ENCODE results near the gene SLC5A11. TPM values are rescaled to one million over a fixed set of nuclear protein-coding genes. Genes with fewer than 3 reads are reported as not detected.
"Not testable (repeated sequence)": the region's sequence is repeated elsewhere in the genome, so short reads cannot be mapped to it uniquely, and the experiment has no call there.

The SLC5A11 gene
- total and polyA plus RNA-seq, 5 donors from 2014 or later: not detected

GRCh38 chr16:24896439-24896838 is 50.7 kb downstream of the SLC5A11 start:
- Histone ChIP-seq H3K9me3 (ENCODE audit: control insufficient read depth in 2 of 2, low read length in 2 of 2) (no peaks in the 10 kb centered on the region), H3K4me1 (ENCODE audit: control insufficient read depth, insufficient read depth, low read length, poor library complexity, severe bottlenecking) (no peaks in the 10 kb centered on the region), H3K27me3 (ENCODE audit: control insufficient read depth, insufficient read depth, low read length) (peaks cover 4% of the 10 kb centered on the region), H3K4me3 (ENCODE audit: low read depth, low read length) (no peak overlapping the region), H3K27ac (ENCODE audit: insufficient read depth, low read length, poor library complexity, severe bottlenecking) (no peak overlapping the region), H3K36me3 (ENCODE audit: control insufficient read depth, insufficient read depth, low read length) (no peaks in the 10 kb centered on the region)
- DNase-seq (no peak), ATAC-seq (ENCODE audit: low read depth in 2 of 2) (no peak)
- Mint-ChIP-seq H3K27me3 (peaks cover 7% of the 10 kb centered on the region), H3K9me3 (peaks cover 0 to 5% (median 0%) of the 10 kb centered on the region in 7 donors), H3K4me1 (peaks cover 0 to 3% (median 0%) of the 10 kb centered on the region in 4 donors), H3K36me3 (no peaks in the 10 kb centered on the region), H3K27ac (no peak overlapping the region), H3K4me3 (no peak overlapping the region)

DNA sequence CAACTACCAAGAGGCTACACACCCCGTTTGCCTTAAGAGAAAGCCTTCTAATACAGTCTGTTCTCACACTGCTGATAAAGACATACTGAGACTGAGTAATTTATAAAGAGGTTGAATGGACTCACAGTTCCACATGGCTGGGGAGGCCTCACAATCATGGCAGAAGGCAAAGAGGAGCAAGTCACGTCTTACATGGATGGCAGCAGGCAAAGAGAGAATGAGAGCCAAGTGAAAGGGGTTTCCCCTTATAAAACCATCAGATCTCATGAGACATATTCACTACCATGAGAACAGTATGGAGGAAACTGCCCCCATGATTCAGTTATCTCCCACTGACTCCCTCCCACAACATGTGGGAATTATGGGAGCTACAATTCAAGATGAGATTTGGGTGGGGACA is 51.8 kb downstream of the SLC5A11 start:
- not testable (repeated sequence) for ATAC-seq (ENCODE audit: low read depth in 2 of 2); H3K4me1 Mint-ChIP-seq

DNA sequence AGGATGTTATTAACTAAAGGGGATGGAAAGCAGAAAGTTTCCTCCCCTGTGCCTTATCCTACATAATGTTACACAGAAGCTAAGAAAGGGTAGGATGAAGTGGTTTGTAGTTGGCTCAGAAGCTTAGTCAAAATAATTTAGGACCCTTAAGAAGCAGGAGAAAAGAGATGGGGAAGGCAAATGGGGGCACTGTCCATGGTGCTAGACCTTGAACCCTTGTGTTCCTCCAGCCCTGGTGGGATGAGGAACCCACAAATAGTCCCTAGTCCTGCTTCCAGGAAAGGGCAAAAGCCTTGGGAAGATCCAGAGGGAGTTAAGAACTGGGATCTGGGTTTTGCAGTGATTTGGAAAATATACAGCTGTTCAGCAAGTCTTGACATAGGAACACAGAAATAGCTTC is 54.5 kb downstream of the SLC5A11 start:
- Mint-ChIP-seq H3K27ac (no peak overlapping the region), H3K36me3 (no peaks in the 10 kb centered on the region), H3K9me3 (peaks cover 0 to 9% (median 0%) of the 10 kb centered on the region in 7 donors), H3K4me1 (peaks cover 0 to 3% (median 0%) of the 10 kb centered on the region in 4 donors), H3K4me3 (no peak overlapping the region), H3K27me3 (peaks cover 4% of the 10 kb centered on the region)
- Histone ChIP-seq H3K4me3 (ENCODE audit: low read depth, low read length) (no peak overlapping the region), H3K4me1 (ENCODE audit: control insufficient read depth, insufficient read depth, low read length, poor library complexity, severe bottlenecking) (no peaks in the 10 kb centered on the region), H3K27ac (ENCODE audit: insufficient read depth, low read length, poor library complexity, severe bottlenecking) (no peak overlapping the region), H3K27me3 (ENCODE audit: control insufficient read depth, insufficient read depth, low read length) (peaks cover 4% of the 10 kb centered on the region), H3K36me3 (ENCODE audit: control insufficient read depth, insufficient read depth, low read length) (no peaks in the 10 kb centered on the region), H3K9me3 (ENCODE audit: control insufficient read depth in 2 of 2, low read length in 2 of 2) (no peaks in the 10 kb centered on the region)
- no peak for DNase-seq
- no peak for ATAC-seq (ENCODE audit: low read depth in 2 of 2)

More for the DNA sequence above, 51.8 kb downstream of the SLC5A11 start:
- H3K27me3 Mint-ChIP-seq; H3K27me3 ChIP-seq (ENCODE audit: control insufficient read depth, insufficient read depth, low read length); H3K9me3 ChIP-seq (ENCODE audit: control insufficient read depth in 2 of 2, low read length in 2 of 2); H3K27ac ChIP-seq (ENCODE audit: insufficient read depth, low read length, poor library complexity, severe bottlenecking); H3K27ac Mint-ChIP-seq; H3K4me3 Mint-ChIP-seq; H3K36me3 ChIP-seq (ENCODE audit: control insufficient read depth, insufficient read depth, low read length); H3K4me1 ChIP-seq (ENCODE audit: control insufficient read depth, insufficient read depth, low read length, poor library complexity, severe bottlenecking); H3K4me3 ChIP-seq (ENCODE audit: low read depth, low read length); DNase-seq; H3K9me3 Mint-ChIP-seq; H3K36me3 Mint-ChIP-seq: not testable (repeated sequence)

- H3K27me3 Mint-ChIP-seq: peaks cover 4% of the 10 kb centered on the region
- H3K4me3 Mint-ChIP-seq: no peak overlapping the region
- ATAC-seq (ENCODE audit: low read depth in 2 of 2): no peak
- H3K9me3 ChIP-seq (ENCODE audit: control insufficient read depth in 2 of 2, low read length in 2 of 2): no peaks in the 10 kb centered on the region
- no peak overlapping the region for H3K4me3 ChIP-seq (ENCODE audit: low read depth, low read length)
- peaks cover 0 to 4% (median 0%) of the 10 kb centered on the region in 7 donors for H3K9me3 Mint-ChIP-seq
- no peaks in the 10 kb centered on the region for H3K36me3 ChIP-seq (ENCODE audit: control insufficient read depth, insufficient read depth, low read length)
- no peaks in the 10 kb centered on the region for H3K4me1 ChIP-seq (ENCODE audit: control insufficient read depth, insufficient read depth, low read length, poor library complexity, severe bottlenecking)
- H3K27me3 ChIP-seq (ENCODE audit: control insufficient read depth, insufficient read depth, low read length): no peaks in the 10 kb centered on the region
- peaks cover 0 to 4% (median 0%) of the 10 kb centered on the region in 4 donors for H3K4me1 Mint-ChIP-seq
- DNase-seq: no peak
- no peak overlapping the region for H3K27ac Mint-ChIP-seq
- no peak overlapping the region for H3K27ac ChIP-seq (ENCODE audit: insufficient read depth, low read length, poor library complexity, severe bottlenecking)
- no peaks in the 10 kb centered on the region for H3K36me3 Mint-ChIP-seq
These were observed 60.5 kb downstream of the SLC5A11 start for GRCh38 chr16:24906199-24906808.

DNA sequence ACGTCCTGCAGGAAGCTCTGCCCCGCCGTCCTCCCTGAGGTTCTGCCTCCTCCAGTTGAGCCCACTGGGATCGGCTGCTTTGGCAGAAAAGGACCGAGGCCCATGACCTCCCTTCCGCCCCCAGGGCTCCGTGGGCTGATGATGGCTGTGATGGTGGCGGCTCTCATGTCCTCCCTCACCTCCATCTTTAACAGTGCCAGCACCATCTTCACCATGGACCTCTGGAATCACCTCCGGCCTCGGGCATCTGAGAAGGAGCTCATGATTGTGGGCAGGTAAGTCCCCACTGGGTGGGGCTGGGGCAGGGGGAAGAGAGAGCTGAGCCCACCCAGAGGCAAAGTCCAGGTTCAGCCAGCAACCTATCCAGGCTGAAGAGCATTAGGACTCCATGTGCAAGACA is 61.1 kb downstream of the SLC5A11 start:
- H3K4me1 ChIP-seq (ENCODE audit: control insufficient read depth, insufficient read depth, low read length, poor library complexity, severe bottlenecking): no peaks in the 10 kb centered on the region
- no peaks in the 10 kb centered on the region for H3K9me3 ChIP-seq (ENCODE audit: control insufficient read depth in 2 of 2, low read length in 2 of 2)
- peaks cover 0 to 4% (median 0%) of the 10 kb centered on the region in 4 donors for H3K4me1 Mint-ChIP-seq
- ATAC-seq (ENCODE audit: low read depth in 2 of 2) (no peak), DNase-seq (no peak)
- no peak overlapping the region for H3K4me3 Mint-ChIP-seq
- peaks cover 0 to 3% (median 0%) of the 10 kb centered on the region in 7 donors for H3K9me3 Mint-ChIP-seq
- no peaks in the 10 kb centered on the region for H3K27me3 ChIP-seq (ENCODE audit: control insufficient read depth, insufficient read depth, low read length)
- H3K27ac ChIP-seq (ENCODE audit: insufficient read depth, low read length, poor library complexity, severe bottlenecking): no peak overlapping the region
- H3K36me3 ChIP-seq (ENCODE audit: control insufficient read depth, insufficient read depth, low read length): no peaks in the 10 kb centered on the region
- no peaks in the 10 kb centered on the region for H3K36me3 Mint-ChIP-seq
- peaks cover 4% of the 10 kb centered on the region for H3K27me3 Mint-ChIP-seq
- no peak overlapping the region for H3K4me3 ChIP-seq (ENCODE audit: low read depth, low read length)
- peak overlapping the region in 2 of 3 donors; percentile 11 to 90 for H3K27ac Mint-ChIP-seq

DNA sequence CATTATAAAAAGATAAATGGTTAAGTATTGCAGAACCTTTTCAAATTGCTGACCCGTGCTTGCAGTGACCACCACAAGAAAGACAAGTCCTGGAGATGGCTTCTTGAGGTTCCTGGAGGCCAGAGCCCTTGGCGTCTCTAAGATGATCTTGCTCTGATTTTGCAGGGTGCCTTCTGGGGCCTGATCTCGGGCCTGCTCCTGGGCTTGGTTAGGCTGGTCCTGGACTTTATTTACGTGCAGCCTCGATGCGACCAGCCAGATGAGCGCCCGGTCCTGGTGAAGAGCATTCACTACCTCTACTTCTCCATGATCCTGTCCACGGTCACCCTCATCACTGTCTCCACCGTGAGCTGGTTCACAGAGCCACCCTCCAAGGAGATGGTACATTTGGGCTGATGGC is 63.0 kb downstream of the SLC5A11 start:
- no peaks in the 10 kb centered on the region for H3K36me3 ChIP-seq (ENCODE audit: control insufficient read depth, insufficient read depth, low read length)
- Mint-ChIP-seq H3K27ac (no peak overlapping the region), H3K4me1 (peaks cover 0 to 4% (median 0%) of the 10 kb centered on the region in 4 donors), H3K36me3 (no peaks in the 10 kb centered on the region), H3K4me3 (no peak overlapping the region), H3K27me3 (no peaks in the 10 kb centered on the region), H3K9me3 (peaks cover 0 to 1% (median 0%) of the 10 kb centered on the region in 7 donors)
- H3K27ac ChIP-seq (ENCODE audit: insufficient read depth, low read length, poor library complexity, severe bottlenecking): no peak overlapping the region
- no peak for DNase-seq
- H3K4me1 ChIP-seq (ENCODE audit: control insufficient read depth, insufficient read depth, low read length, poor library complexity, severe bottlenecking): no peaks in the 10 kb centered on the region
- H3K27me3 ChIP-seq (ENCODE audit: control insufficient read depth, insufficient read depth, low read length): no peaks in the 10 kb centered on the region
- no peak overlapping the region for H3K4me3 ChIP-seq (ENCODE audit: low read depth, low read length)
- ATAC-seq (ENCODE audit: low read depth in 2 of 2): no peak
- H3K9me3 ChIP-seq (ENCODE audit: control insufficient read depth in 2 of 2, low read length in 2 of 2): no peaks in the 10 kb centered on the region

GRCh38 chr16:24909856-24910255 is 64.1 kb downstream of the SLC5A11 start:
- Histone ChIP-seq H3K27ac (ENCODE audit: insufficient read depth, low read length, poor library complexity, severe bottlenecking) (no peak overlapping the region), H3K36me3 (ENCODE audit: control insufficient read depth, insufficient read depth, low read length) (no peaks in the 10 kb centered on the region), H3K4me3 (ENCODE audit: low read depth, low read length) (no peak overlapping the region), H3K27me3 (ENCODE audit: control insufficient read depth, insufficient read depth, low read length) (no peaks in the 10 kb centered on the region), H3K4me1 (ENCODE audit: control insufficient read depth, insufficient read depth, low read length, poor library complexity, severe bottlenecking) (no peaks in the 10 kb centered on the region), H3K9me3 (ENCODE audit: control insufficient read depth in 2 of 2, low read length in 2 of 2) (no peaks in the 10 kb centered on the region)
- ATAC-seq (ENCODE audit: low read depth in 2 of 2) (no peak), DNase-seq (no peak)
- H3K36me3 Mint-ChIP-seq: no peaks in the 10 kb centered on the region
- no peak overlapping the region for H3K4me3 Mint-ChIP-seq
- peaks cover 0 to 4% (median 0%) of the 10 kb centered on the region in 4 donors for H3K4me1 Mint-ChIP-seq
- no peaks in the 10 kb centered on the region for H3K9me3 Mint-ChIP-seq
- H3K27ac Mint-ChIP-seq: no peak overlapping the region
- no peaks in the 10 kb centered on the region for H3K27me3 Mint-ChIP-seq

DNA sequence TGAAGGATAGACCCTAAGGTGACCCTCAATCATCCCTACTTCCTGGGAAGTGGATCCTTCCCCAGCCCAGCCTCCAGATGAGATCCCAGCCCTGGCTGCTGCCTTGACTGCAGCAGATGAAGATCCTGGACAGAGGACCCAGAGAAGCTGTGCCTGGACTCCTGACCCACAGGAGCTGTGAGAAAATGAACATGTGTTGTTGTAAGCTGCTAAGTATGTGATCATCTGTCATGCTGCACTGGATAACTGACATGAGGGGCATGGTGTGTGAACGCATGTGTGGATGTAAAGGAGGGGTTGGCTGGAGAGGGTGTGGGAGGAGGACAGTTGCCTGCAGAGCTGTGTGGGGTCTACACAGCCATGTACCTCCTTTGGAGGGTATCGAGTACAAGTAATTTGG is 69.3 kb downstream of the SLC5A11 start:
- Mint-ChIP-seq H3K36me3 (peaks cover 20% of the 10 kb centered on the region), H3K9me3 (peaks cover 0 to 1% (median 0%) of the 10 kb centered on the region in 7 donors), H3K27ac (peak overlapping the region in 1 of 3 donors; percentile 42), H3K27me3 (no peaks in the 10 kb centered on the region), H3K4me3 (no peak overlapping the region), H3K4me1 (no peaks in the 10 kb centered on the region)
- Histone ChIP-seq H3K27ac (ENCODE audit: insufficient read depth, low read length, poor library complexity, severe bottlenecking) (no peak overlapping the region), H3K4me1 (ENCODE audit: control insufficient read depth, insufficient read depth, low read length, poor library complexity, severe bottlenecking) (no peaks in the 10 kb centered on the region), H3K27me3 (ENCODE audit: control insufficient read depth, insufficient read depth, low read length) (no peaks in the 10 kb centered on the region), H3K9me3 (ENCODE audit: control insufficient read depth in 2 of 2, low read length in 2 of 2) (no peaks in the 10 kb centered on the region), H3K4me3 (ENCODE audit: low read depth, low read length) (no peak overlapping the region), H3K36me3 (ENCODE audit: control insufficient read depth, insufficient read depth, low read length) (peaks cover 21% of the 10 kb centered on the region)
- no peak for DNase-seq
- no peak for ATAC-seq (ENCODE audit: low read depth in 2 of 2)

All from CD4-positive, CD25-positive, alpha-beta regulatory T cell (primary cell).